Esophagus squamous epithelium (tissue), 4 donors: ENCODE results near the gene CCDC192.

Experiments used
- CTCF ChIP-seq, 6 experiments: fragments of 450-650 bp in 4 of 6; fragments of 200-600 bp in 2 of 6; sonication (generic) in 2 of 6; IDR thresholded peaks; one replicate each; pipeline ENCODE4 v1.5.1; 2016 to 2019; ENCODE audit warnings: antibody characterized with exemption in 6 of 6, mild to moderate bottlenecking in 4 of 6, moderate library complexity in 4 of 6
- POLR2A ChIP-seq, 4 donors: fragments of 450-650 bp; IDR thresholded peaks; one replicate each; pipeline ENCODE4 v1.6.1; 2017; ENCODE audit warnings: antibody characterized with exemption in 4 of 4, mild to moderate bottlenecking in 4 of 4, moderate library complexity in 3 of 4

DNA sequence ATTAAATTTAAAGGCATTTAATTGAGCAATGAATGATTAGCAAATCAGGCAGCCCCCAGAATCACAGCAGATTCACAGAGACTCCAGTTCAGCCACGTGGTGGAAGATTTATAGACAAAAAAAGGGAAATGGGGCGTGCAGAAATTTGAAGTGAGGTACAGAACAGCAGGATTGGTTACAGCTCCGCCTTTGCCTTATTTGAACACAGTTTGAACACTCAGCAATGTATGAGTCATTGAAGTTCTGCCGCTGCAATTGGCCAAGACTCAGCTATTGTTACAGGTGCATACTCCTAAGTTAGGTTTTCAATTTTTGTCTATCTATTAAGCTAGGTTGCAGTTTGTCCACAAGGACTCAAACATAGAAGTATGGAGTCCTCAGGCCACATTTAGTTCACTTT is 222.7 kb downstream of the CCDC192 start:
- no peak for TF ChIP-seq CTCF (IDR thresholded peaks at IDR 0.05)
- TF ChIP-seq POLR2A (IDR thresholded peaks at IDR 0.05), result no peak
